HepG2 (cell line): ENCODE data around the gene MYRIP. TPM values are rescaled to one million over a fixed set of nuclear protein-coding genes. Genes with fewer than 3 reads are reported as not detected.

Experiments used
- ATAC-seq: fragments of 200-7000 bp; cut with Tn5 transposase; 3 replicates; pipeline ENCODE4 v1.9.1; 2020; ENCODE audit warnings: mild to moderate bottlenecking, moderate library complexity
- BruUV-seq: library from RNA; stranded (reverse); fragments of 400-500 nt; replicated peaks from 2 replicates; lab custom pipeline; 2021; lab: Mats Ljungman, UMichigan
- CTCF ChIA-PET: fragments of 300-600 bp; formaldehyde crosslinking; extraction: SDS; loops from one replicate; lab custom pipeline; 2021; ENCODE audit warnings: low total read pairs, inconsistent platforms, low intra/inter-chr PET ratio; lab: Yijun Ruan, JAX
- POLR2A ChIA-PET: fragments of 350-600 bp; sonication (Branson Sonifier 250); formaldehyde crosslinking; loops from one replicate; lab custom pipeline; 2020; ENCODE audit warnings: antibody characterized with exemption, inconsistent platforms; lab: Yijun Ruan, JAX
- DNase-seq: peaks from one replicate; pipeline ENCODE4 v3.0.0-alpha.2; 2015; ENCODE audit warnings: low spot score
- FAIRE-seq: peaks from 3 replicates; lab custom pipeline; 2011; peaks lifted over from hg19 to GRCh38; lab: Jason Lieb, UNC
- H2AFZ ChIP-seq: one replicate; pipeline ENCODE4 v1.6.1; 2011; ENCODE audit warnings: low read length, inconsistent platforms
- H3K27ac ChIP-seq: fragments of 300-600 bp; 3 replicates; pipeline ENCODE4 v1.8.0; 2011; ENCODE audit warnings: mixed run types, mild to moderate bottlenecking, mixed read lengths, low read length, inconsistent platforms; ENCODE audit not compliant: insufficient read depth; ENCODE audit errors: extremely low read length
- H3K27me3 ChIP-seq, 2 experiments: fragments of 200-600 bp in 1 of 2; 2 replicates in 1 of 2; 3 replicates in 1 of 2; pipeline versions ENCODE4 v1.6.0 to v1.8.0; 2011; ENCODE audit warnings: low read length in 2 of 2, mild to moderate bottlenecking in 2 of 2, moderate library complexity in 2 of 2, inconsistent platforms in 1 of 2; ENCODE audit not compliant: insufficient read depth in 2 of 2, control insufficient read depth in 1 of 2
- H3K36me3 ChIP-seq, 2 experiments: fragments of 200-600 bp in 1 of 2; replicated peaks in 1 of 2; 2 replicates in 1 of 2; 3 replicates in 1 of 2; pipeline versions ENCODE4 v1.5.1 to v1.8.0; 2011; ENCODE audit warnings: low read length in 2 of 2, inconsistent platforms in 1 of 2; ENCODE audit not compliant: insufficient read depth in 2 of 2, control insufficient read depth in 1 of 2
- H3K4me1 ChIP-seq: 2 replicates; pipeline ENCODE4 v1.5.1; 2012; ENCODE audit warnings: low read length, inconsistent platforms; ENCODE audit not compliant: insufficient read depth
- H3K4me2 ChIP-seq: 2 replicates; pipeline ENCODE4 v1.6.0; 2011; ENCODE audit warnings: low read depth, low read length, inconsistent platforms
- H3K4me3 ChIP-seq, 3 experiments: fragments of 200-600 bp in 1 of 3; sonication (generic), shearing (Covaris generic) in 1 of 3; replicated peaks in 1 of 3; 2 replicates each; pipeline ENCODE4 v1.5.1; 2011 to 2016; ENCODE audit warnings: low read length in 3 of 3, inconsistent platforms in 2 of 3, low read depth in 2 of 3, mild to moderate bottlenecking in 2 of 3, control low read depth in 1 of 3, mixed read lengths in 1 of 3; ENCODE audit not compliant: insufficient read depth in 1 of 3
- H3K79me2 ChIP-seq: one replicate; pipeline ENCODE4 v1.6.1; 2011; ENCODE audit warnings: low read length, inconsistent platforms; ENCODE audit not compliant: insufficient read depth
- H3K9ac ChIP-seq: 2 replicates; pipeline ENCODE4 v1.6.0; 2011; ENCODE audit warnings: mild to moderate bottlenecking, low read depth, low read length, inconsistent platforms; ENCODE audit not compliant: insufficient read depth
- H3K9me3 ChIP-seq: 2 replicates; pipeline ENCODE4 v1.5.1; 2012; ENCODE audit warnings: mild to moderate bottlenecking, low read length
- H4K20me1 ChIP-seq: 2 replicates; pipeline ENCODE4 v1.6.0; 2011; ENCODE audit warnings: inconsistent platforms, mild to moderate bottlenecking, low read length, moderate library complexity; ENCODE audit not compliant: insufficient read depth
- KAT2B ChIP-seq: fragments of 150-350 bp; IDR thresholded peaks from 2 replicates; pipeline ENCODE4 v1.6.1; 2014; ENCODE audit warnings: low read depth, low read length, borderline replicate concordance
- MEIS2 ChIP-seq: sonication (generic); formaldehyde crosslinking; IDR thresholded peaks from 2 replicates; pipeline ENCODE4 v1.9.0; 2021; ENCODE audit warnings: mild to moderate bottlenecking, missing genetic modification reagents
- PHF21A ChIP-seq: sonication (generic); formaldehyde crosslinking; IDR thresholded peaks from 2 replicates; pipeline ENCODE4 v1.5.0; 2020; ENCODE audit warnings: mild to moderate bottlenecking, missing genetic modification reagents
- REXO4 ChIP-seq: sonication (generic); formaldehyde crosslinking; IDR thresholded peaks from 2 replicates; pipeline ENCODE4 v1.8.0; 2022; ENCODE audit warnings: missing genetic modification reagents, mild to moderate bottlenecking, borderline replicate concordance
- RFXAP ChIP-seq: sonication (generic); formaldehyde crosslinking; IDR thresholded peaks from 2 replicates; pipeline ENCODE4 v1.4.0; 2020; ENCODE audit warnings: missing genetic modification reagents, borderline replicate concordance
- TBL1XR1 ChIP-seq: fragments of 150-350 bp; IDR thresholded peaks from 2 replicates; pipeline ENCODE4 v1.6.1; 2014; ENCODE audit warnings: borderline replicate concordance, low read length; ENCODE audit not compliant: partially characterized antibody
- YEATS2 ChIP-seq: sonication (generic); formaldehyde crosslinking; IDR thresholded peaks from 2 replicates; pipeline ENCODE4 v1.4.0; 2020; ENCODE audit warnings: missing genetic modification reagents, borderline replicate concordance
- ZNF12 ChIP-seq: sonication (generic); formaldehyde crosslinking; IDR thresholded peaks from 2 replicates; pipeline ENCODE4 v1.5.0; 2020; ENCODE audit warnings: missing genetic modification reagents
- ZNF232 ChIP-seq: sonication (generic); formaldehyde crosslinking; IDR thresholded peaks from 2 replicates; pipeline ENCODE4 v1.4.0; 2020; ENCODE audit warnings: missing genetic modification reagents, borderline replicate concordance
- ZNF781 ChIP-seq: sonication (generic); formaldehyde crosslinking; IDR thresholded peaks from 2 replicates; pipeline ENCODE4 v1.5.1; 2020; ENCODE audit warnings: borderline replicate concordance, mild to moderate bottlenecking, missing genetic modification reagents; ENCODE audit errors: not compliant biosample characterization
- WGBS: methylation state at CpG from one replicate; pipeline ENCODE4 v1.1.6; 2017; ENCODE audit warnings: low lambda C conversion rate; 5-methylcytosine and 5-hydroxymethylcytosine counted together
- in situ Hi-C: cut with HindIII; loops from 2 replicates; pipeline ENCODE4 v1.10.0; 2017; ENCODE audit warnings: low pct_unique_long_range_greater_than_20kb; ENCODE audit not compliant: extremely low pct_ligation_motif_present
- intact Hi-C: fragments of 100-400 bp; cut with micrococcal nuclease; formaldehyde crosslinking; loops from one replicate; pipeline ENCODE4 v1.10.0; 2022; ENCODE audit not compliant: unreplicated experiment
- polyA plus RNA-seq, 8 experiments: library from polyadenylated mRNA; depleted of rRNA in 3 of 8; stranded (reverse) in 7 of 8; unstranded in 1 of 8; fragments of >200 nt; fragmentation: Illumina TruSeq in 4 of 8; extraction: Trizol in 4 of 8; gene quantifications; 2 replicates each; pipeline versions ENCODE4 v1.2.1 to v1.2.3, GENCODE V29; 2011 to 2016; ENCODE audit warnings: low read depth in 4 of 8, missing spikeins in 1 of 8, mixed read lengths in 1 of 8; ENCODE audit not compliant: insufficient read depth in 1 of 8
- total RNA-seq, 5 experiments: library from RNA; depleted of rRNA; stranded (reverse); fragments of >200 nt; fragmentation: Illumina TruSeq; extraction: Trizol; gene quantifications; 2 replicates each; pipeline ENCODE4 v1.2.3, GENCODE V29; 2016; ENCODE audit warnings: low read depth in 1 of 5
- TF ChIP-seq, protein P1 (sequence below): sonication (generic); formaldehyde crosslinking; IDR thresholded peaks from 2 replicates; pipeline ENCODE4 v1.8.0; 2022; ENCODE audit warnings: mild to moderate bottlenecking, missing genetic modification reagents, moderate library complexity

Gene MYRIP
- total and polyA plus RNA-seq, 2 of the 13 experiments (the other 11 are each of a cell fraction or from before 2014, with no cell fraction given) = 0.64 to 0.84 TPM

DNA sequence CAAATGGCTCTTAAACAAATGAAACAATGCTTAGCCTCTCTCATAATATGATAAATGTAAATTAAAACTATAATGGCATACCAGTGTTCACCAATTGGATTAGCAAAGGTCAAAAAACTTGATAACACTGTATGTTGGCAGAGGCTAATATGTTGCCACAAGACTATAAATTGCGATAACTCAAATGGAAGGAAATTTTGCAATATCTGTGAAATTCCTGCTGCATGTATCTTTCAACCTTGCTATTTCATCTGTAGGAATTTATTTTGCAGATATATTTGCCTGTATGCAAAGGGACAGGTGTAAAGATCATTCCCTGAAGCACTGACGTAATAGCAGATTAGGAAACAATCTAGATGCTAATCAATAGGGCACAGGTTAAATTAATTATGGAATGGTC, 308.7 kb downstream of the MYRIP start:
- Histone ChIP-seq H3K4me2 (no peak overlapping the region), H2AFZ (no peak overlapping the region), H3K9me3 (no peaks in the 10 kb centered on the region), H4K20me1 (no peaks in the 10 kb centered on the region), H3K4me3 (no peak overlapping the region), H3K79me2 (no peaks in the 10 kb centered on the region), H3K9ac (no peak overlapping the region), H3K36me3 (no peaks in the 10 kb centered on the region), H3K27ac (no peak overlapping the region), H3K4me1 (no peaks in the 10 kb centered on the region), H3K27me3 (no peaks in the 10 kb centered on the region)
- 44% methylated on average over 2 of the region's 2 CpGs for WGBS
- ATAC-seq (no peak), DNase-seq (no peak), FAIRE-seq (no peak)
- no peak for TF ChIP-seq ZNF232 (CRISPR knock-in tag)
- no peak for TF ChIP-seq PHF21A
- TF ChIP-seq ZNF12 (CRISPR knock-in tag) = no peak
- TF ChIP-seq REXO4 = no peak
- no peak for TF ChIP-seq MEIS2 (CRISPR knock-in tag)
- no peak for TF ChIP-seq RFXAP (CRISPR knock-in tag)
- TF ChIP-seq YEATS2 = no peak
- TF ChIP-seq KAT2B = no peak
- TF ChIP-seq ZNF781 = no peak
- in situ Hi-C loops = no loop called here
- CTCF ChIA-PET = no interaction called here
- intact Hi-C loops = no loop called here
- BruUV-seq = no TSS peak
- POLR2A ChIA-PET = no interaction called here

DNA sequence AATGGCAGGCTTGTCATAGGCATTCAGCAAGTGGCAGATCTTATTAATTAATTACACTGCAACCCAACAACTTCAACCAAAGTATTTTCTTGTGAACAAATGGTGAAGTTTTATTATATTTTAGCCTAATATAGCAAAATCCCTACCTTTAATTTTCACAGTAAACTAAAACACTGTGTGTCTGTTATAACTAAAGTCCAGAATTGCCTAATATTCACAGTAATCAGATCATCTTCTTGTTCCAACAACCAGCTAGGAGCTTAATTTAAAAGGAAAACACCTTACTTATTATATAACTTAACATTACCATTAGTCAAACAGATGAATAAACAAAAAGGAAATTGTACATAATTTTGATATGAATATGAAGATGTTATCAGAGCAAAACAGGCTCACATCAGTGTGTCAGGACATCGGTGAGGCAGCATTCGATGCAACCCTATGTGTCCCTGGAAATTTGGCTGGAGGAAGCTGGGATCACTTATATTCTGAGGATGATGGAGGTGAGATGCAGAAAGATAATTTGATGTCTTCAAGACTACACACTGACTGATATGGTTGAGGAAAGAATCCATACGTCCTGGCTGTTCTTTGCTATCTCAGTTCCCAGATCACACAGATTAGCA, 310.8 kb downstream of the MYRIP start:
- CTCF ChIA-PET = no interaction called here
- no peak for FAIRE-seq

More for the DNA sequence above, 310.8 kb downstream of the MYRIP start:
- no peaks in the 10 kb centered on the region for H4K20me1 ChIP-seq
- no TSS peak for BruUV-seq
- no peaks in the 10 kb centered on the region for H3K27me3 ChIP-seq
- H3K79me2 ChIP-seq = no peaks in the 10 kb centered on the region
- intact Hi-C loops = no loop called here
- H2AFZ ChIP-seq = no peak overlapping the region
- H3K4me1 ChIP-seq = no peaks in the 10 kb centered on the region
- H3K4me3 ChIP-seq = no peak overlapping the region
- H3K4me2 ChIP-seq = no peak overlapping the region
- 69% methylated on average over 3 of the region's 3 CpGs for WGBS
- no peak for TF ChIP-seq TBL1XR1
- TF ChIP-seq, protein P1, sequence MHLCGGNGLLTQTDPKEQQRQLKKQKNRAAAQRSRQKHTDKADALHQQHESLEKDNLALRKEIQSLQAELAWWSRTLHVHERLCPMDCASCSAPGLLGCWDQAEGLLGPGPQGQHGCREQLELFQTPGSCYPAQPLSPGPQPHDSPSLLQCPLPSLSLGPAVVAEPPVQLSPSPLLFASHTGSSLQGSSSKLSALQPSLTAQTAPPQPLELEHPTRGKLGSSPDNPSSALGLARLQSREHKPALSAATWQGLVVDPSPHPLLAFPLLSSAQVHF (CRISPR knock-in tag) = no peak
- no peak for ATAC-seq
- H3K27ac ChIP-seq = no peak overlapping the region
- POLR2A ChIA-PET = no interaction called here
- DNase-seq = no peak
- in situ Hi-C loops = no loop called here
- H3K9ac ChIP-seq = no peak overlapping the region
- H3K36me3 ChIP-seq = no peaks in the 10 kb centered on the region
- no peaks in the 10 kb centered on the region for H3K9me3 ChIP-seq
